CD14-positive monocyte (primary cell): ENCODE data around the gene DIAPH1. TPM values are rescaled to one million over a fixed set of nuclear protein-coding genes. Genes with fewer than 3 reads are reported as not detected.

Experiments
- DNase-seq, 3 donors: peaks; one replicate each; pipeline ENCODE4 v3.0.0-alpha.2; 2011 to 2022
- H2AFZ ChIP-seq: 2 replicates; pipeline ENCODE4 v1.6.0; 2012; ENCODE audit warnings: mild to moderate bottlenecking, low read depth, low read length, inconsistent platforms; ENCODE audit not compliant: insufficient read depth, poor library complexity, severe bottlenecking
- H3K27ac ChIP-seq, 2 donors: 1 replicate in 1 of 2; 2 replicates in 1 of 2; pipeline ENCODE4 v1.5.1; 2012 to 2013; ENCODE audit warnings: low read length in 2 of 2, control low read depth in 1 of 2, inconsistent platforms in 1 of 2, low read depth in 1 of 2, mild to moderate bottlenecking in 1 of 2
- H3K27me3 ChIP-seq, 2 donors: one replicate each; pipeline versions ENCODE4 v1.6.0 to v1.6.1; 2011 to 2013; ENCODE audit warnings: low read length in 2 of 2; ENCODE audit not compliant: control insufficient read depth in 2 of 2, insufficient read depth in 2 of 2
- H3K36me3 ChIP-seq, 2 donors: replicated peaks in 1 of 2; 1 replicate in 1 of 2; 2 replicates in 1 of 2; pipeline versions ENCODE4 v1.5.1 to v1.6.1; 2012 to 2013; ENCODE audit warnings: low read length in 2 of 2, control low read depth in 1 of 2, inconsistent platforms in 1 of 2, mild to moderate bottlenecking in 1 of 2; ENCODE audit not compliant: insufficient read depth in 2 of 2, control insufficient read depth in 1 of 2
- H3K4me1 ChIP-seq, 2 donors: 1 replicate in 1 of 2; 2 replicates in 1 of 2; pipeline versions ENCODE4 v1.5.1 to v1.6.1; 2012 to 2013; ENCODE audit warnings: low read length in 2 of 2, control low read depth in 1 of 2, inconsistent platforms in 1 of 2, mild to moderate bottlenecking in 1 of 2, moderate library complexity in 1 of 2; ENCODE audit not compliant: insufficient read depth in 2 of 2, control insufficient read depth in 1 of 2
- H3K4me2 ChIP-seq: replicated peaks from 2 replicates; pipeline ENCODE3; 2012; ENCODE audit warnings: low read length, moderate library complexity, mild to moderate bottlenecking; ENCODE audit not compliant: poor library complexity, severe bottlenecking; ENCODE audit errors: extremely low read depth
- H3K4me3 ChIP-seq, 3 experiments: fragments of 200-600 bp in 1 of 3; sonication (generic) in 1 of 3; replicated peaks in 1 of 3; 1 replicate in 2 of 3; 2 replicates in 1 of 3; pipeline ENCODE4 v1.5.1; 2011 to 2013; ENCODE audit warnings: low read length in 3 of 3, mild to moderate bottlenecking in 3 of 3, control low read depth in 2 of 3, low read depth in 2 of 3, inconsistent platforms in 1 of 3, moderate library complexity in 1 of 3
- H3K79me2 ChIP-seq: 2 replicates; pipeline ENCODE4 v1.6.0; 2012; ENCODE audit warnings: mild to moderate bottlenecking, control low read depth, inconsistent platforms, low read length, moderate library complexity; ENCODE audit not compliant: insufficient read depth
- H3K9ac ChIP-seq: 2 replicates; pipeline ENCODE4 v1.6.0; 2017; ENCODE audit warnings: low read length, mild to moderate bottlenecking; ENCODE audit not compliant: insufficient read depth, poor library complexity, severe bottlenecking
- H3K9me3 ChIP-seq, 2 donors: replicated peaks in 1 of 2; 1 replicate in 1 of 2; 2 replicates in 1 of 2; pipeline versions ENCODE4 v1.5.1 to v1.6.1; 2012 to 2013; ENCODE audit warnings: low read length in 2 of 2, control low read depth in 1 of 2; ENCODE audit not compliant: control insufficient read depth in 1 of 2, insufficient read depth in 1 of 2
- H4K20me1 ChIP-seq: 2 replicates; pipeline ENCODE4 v1.6.0; 2012; ENCODE audit warnings: mild to moderate bottlenecking, low read length, control low read depth, moderate library complexity; ENCODE audit not compliant: insufficient read depth
- H3K27ac Mint-ChIP-seq, 7 donors: one replicate each; pipeline ENCODE4 v1.8.0; 2020; ENCODE audit warnings: mild to moderate bottlenecking in 7 of 7, mixed read lengths in 7 of 7, moderate library complexity in 6 of 7, inconsistent platforms in 2 of 7
- H3K27me3 Mint-ChIP-seq, 3 donors: one replicate each; pipeline ENCODE4 v1.8.0; 2021 to 2022; ENCODE audit warnings: low read depth in 3 of 3, mild to moderate bottlenecking in 3 of 3, mixed read lengths in 3 of 3, moderate library complexity in 3 of 3, inconsistent platforms in 1 of 3
- H3K36me3 Mint-ChIP-seq, 2 donors: one replicate each; pipeline ENCODE4 v1.8.0; 2020; ENCODE audit warnings: mixed read lengths in 2 of 2, inconsistent platforms in 1 of 2, mild to moderate bottlenecking in 1 of 2
- H3K4me1 Mint-ChIP-seq: one replicate; pipeline ENCODE4 v1.8.0; 2020; ENCODE audit warnings: mild to moderate bottlenecking, mixed read lengths
- H3K4me3 Mint-ChIP-seq, 2 donors: one replicate each; pipeline ENCODE4 v1.8.0; 2020; ENCODE audit warnings: mild to moderate bottlenecking in 2 of 2, mixed read lengths in 2 of 2, moderate library complexity in 1 of 2
- H3K9me3 Mint-ChIP-seq, 7 donors: one replicate each; pipeline ENCODE4 v1.8.0; 2020 to 2022; ENCODE audit warnings: mixed read lengths in 7 of 7, mild to moderate bottlenecking in 6 of 7, moderate library complexity in 6 of 7, inconsistent platforms in 2 of 7
- WGBS: methylation state at CpG from one replicate; pipeline ENCODE4 v1.1.5; 2013; ENCODE audit warnings: missing lambda C conversion rate; ENCODE audit not compliant: insufficient coverage; 5-methylcytosine and 5-hydroxymethylcytosine counted together
- intact Hi-C, 2 donors: fragments of 100-400 bp; cut with micrococcal nuclease; formaldehyde crosslinking; loops; one replicate each; pipeline versions ENCODE4 v1.15.0 to v1.15.1; 2023
- polyA plus RNA-seq, 3 donors: library from polyadenylated mRNA; depleted of rRNA in 1 of 3; unstranded in 2 of 3; stranded (reverse) in 1 of 3; fragments of 300-500 nt in 2 of 3; fragments of >200 nt in 1 of 3; fragmentation: Illumina TruSeq in 2 of 3; gene quantifications; 1 replicate in 2 of 3; 2 replicates in 1 of 3; pipeline ENCODE4 v1.2.3, GENCODE V29; 2012 to 2021
- TF ChIP-seq, protein P1 (sequence below): fragments of 200-600 bp; IDR thresholded peaks from one replicate; pipeline ENCODE4 v1.8.0; 2022; ENCODE audit warnings: antibody characterized with exemption, mild to moderate bottlenecking

DIAPH1 gene
- polyA plus RNA-seq, 3 donors: 60.2 to 140 (median 98.6) TPM

DNA sequence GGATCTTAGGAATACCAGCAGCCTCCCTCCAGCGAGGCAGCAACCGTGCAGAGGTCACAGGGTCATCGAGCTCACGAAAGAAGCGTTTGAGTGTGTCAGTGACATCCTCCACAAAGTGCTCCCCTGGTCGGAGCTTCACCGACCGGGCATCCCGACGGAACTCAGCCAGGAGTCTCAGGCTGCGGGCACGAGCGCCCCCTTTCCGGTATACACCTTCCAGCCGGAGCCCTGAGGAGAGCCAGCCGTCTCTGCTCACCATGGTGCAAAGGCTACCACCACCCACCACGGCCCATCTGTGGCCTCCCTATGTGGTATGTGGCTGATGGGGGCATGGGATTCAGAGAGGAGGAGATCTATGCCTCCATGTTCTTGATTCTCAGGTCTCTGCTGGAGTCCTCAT, 43.2 kb upstream of the DIAPH1 start:
- TF ChIP-seq, protein P1, sequence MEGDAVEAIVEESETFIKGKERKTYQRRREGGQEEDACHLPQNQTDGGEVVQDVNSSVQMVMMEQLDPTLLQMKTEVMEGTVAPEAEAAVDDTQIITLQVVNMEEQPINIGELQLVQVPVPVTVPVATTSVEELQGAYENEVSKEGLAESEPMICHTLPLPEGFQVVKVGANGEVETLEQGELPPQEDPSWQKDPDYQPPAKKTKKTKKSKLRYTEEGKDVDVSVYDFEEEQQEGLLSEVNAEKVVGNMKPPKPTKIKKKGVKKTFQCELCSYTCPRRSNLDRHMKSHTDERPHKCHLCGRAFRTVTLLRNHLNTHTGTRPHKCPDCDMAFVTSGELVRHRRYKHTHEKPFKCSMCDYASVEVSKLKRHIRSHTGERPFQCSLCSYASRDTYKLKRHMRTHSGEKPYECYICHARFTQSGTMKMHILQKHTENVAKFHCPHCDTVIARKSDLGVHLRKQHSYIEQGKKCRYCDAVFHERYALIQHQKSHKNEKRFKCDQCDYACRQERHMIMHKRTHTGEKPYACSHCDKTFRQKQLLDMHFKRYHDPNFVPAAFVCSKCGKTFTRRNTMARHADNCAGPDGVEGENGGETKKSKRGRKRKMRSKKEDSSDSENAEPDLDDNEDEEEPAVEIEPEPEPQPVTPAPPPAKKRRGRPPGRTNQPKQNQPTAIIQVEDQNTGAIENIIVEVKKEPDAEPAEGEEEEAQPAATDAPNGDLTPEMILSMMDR: no peak
- 95% methylated on average over 5 of the region's 17 CpGs for WGBS
- H3K27me3 Mint-ChIP-seq: no peaks in the 10 kb centered on the region

DNA sequence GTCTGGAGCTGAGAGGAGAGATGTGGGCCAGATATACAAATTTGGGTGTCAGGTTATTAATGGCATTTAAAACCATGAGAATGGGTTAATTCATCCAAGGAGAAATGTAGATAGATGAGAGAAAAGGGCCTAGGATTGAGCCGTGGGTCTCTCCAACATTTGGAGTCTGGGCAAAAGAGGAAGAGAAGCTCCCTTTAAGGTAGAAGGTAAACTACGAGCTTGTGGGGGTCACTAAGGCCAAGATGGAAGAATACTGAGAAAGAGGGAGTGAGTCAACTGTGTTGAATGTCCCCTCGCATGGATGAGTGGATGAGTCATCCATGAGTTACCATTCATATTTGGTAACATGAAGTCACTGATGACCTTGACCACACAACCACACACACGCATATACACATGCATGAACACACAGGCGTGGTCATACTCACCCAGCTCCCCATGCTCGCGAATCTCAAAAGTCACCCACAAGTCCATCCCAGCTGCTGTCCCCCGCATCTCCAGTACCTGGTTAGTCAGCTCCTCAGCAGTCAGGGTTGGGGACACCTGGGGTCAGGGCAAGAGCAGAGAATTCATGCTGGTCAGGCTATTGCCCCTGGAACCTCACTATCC, 39.2 kb upstream of the DIAPH1 start:
- no peaks in the 10 kb centered on the region for H3K4me1 Mint-ChIP-seq
- no peak overlapping the region for H3K4me3 ChIP-seq
- H3K9me3 ChIP-seq: no peaks in the 10 kb centered on the region
- H2AFZ ChIP-seq: no peak overlapping the region
- no peak overlapping the region for H3K4me3 Mint-ChIP-seq
- H3K9me3 Mint-ChIP-seq: peaks cover 0 to 5% (median 0%) of the 10 kb centered on the region in 7 donors
- H3K36me3 ChIP-seq: peaks cover 63 to 84% of the 10 kb centered on the region in 2 donors
- H3K79me2 ChIP-seq: no peaks in the 10 kb centered on the region
- H3K4me2 ChIP-seq: no peak overlapping the region
- peaks cover 82% of the 10 kb centered on the region in 2 donors for H3K36me3 Mint-ChIP-seq
- H3K27ac ChIP-seq: no peak overlapping the region
- WGBS: 83% methylated on average over 6 of the region's 8 CpGs
- H3K9ac ChIP-seq: no peak overlapping the region
- TF ChIP-seq, protein P1: no peak
- intact Hi-C loops: no loop called here
- H3K27me3 ChIP-seq: no peaks in the 10 kb centered on the region
- no peaks in the 10 kb centered on the region for H3K4me1 ChIP-seq
- peaks cover 0 to 2% (median 0%) of the 10 kb centered on the region in 3 donors for H3K27me3 Mint-ChIP-seq
- H4K20me1 ChIP-seq: no peaks in the 10 kb centered on the region
- peak overlapping the region in 1 of 7 donors; percentile 25 for H3K27ac Mint-ChIP-seq
- peak in 2 of 3 donors; percentile 7 to 58 for DNase-seq

More for the DNA sequence above, 43.2 kb upstream of the DIAPH1 start:
- intact Hi-C loops: loop anchor here in 1 of 2 donors (10.0 kb wide), 1 partner anchor 153 kb away; no protein-coding TSS in a partner anchor
- Histone ChIP-seq H3K36me3 (peaks cover 46 to 65% of the 10 kb centered on the region in 2 donors), H3K79me2 (no peaks in the 10 kb centered on the region), H3K4me1 (peaks cover 5 to 6% of the 10 kb centered on the region in 2 donors), H3K9ac (no peak overlapping the region), H2AFZ (no peak overlapping the region), H3K9me3 (no peaks in the 10 kb centered on the region), H3K27me3 (no peaks in the 10 kb centered on the region), H3K4me2 (no peak overlapping the region), H3K27ac (no peak overlapping the region), H3K4me3 (no peak overlapping the region), H4K20me1 (peaks cover 6% of the 10 kb centered on the region)
- peaks cover 0 to 3% (median 0%) of the 10 kb centered on the region in 7 donors for H3K9me3 Mint-ChIP-seq
- DNase-seq: no peak
- H3K4me1 Mint-ChIP-seq: peaks cover 4% of the 10 kb centered on the region
- H3K27ac Mint-ChIP-seq: no peak overlapping the region
- peaks cover 60 to 62% of the 10 kb centered on the region in 2 donors for H3K36me3 Mint-ChIP-seq
- no peak overlapping the region for H3K4me3 Mint-ChIP-seq
